Adrenal gland (tissue), 12 donors: ENCODE measurements around the gene AGXT. TPM values are rescaled to one million over a fixed set of nuclear protein-coding genes. Genes with fewer than 3 reads are reported as not detected.

ENCODE experiments used
- DNase-seq, 7 donors: peaks; one replicate each; pipeline ENCODE4 v3.0.0-alpha.2; 2019 to 2020
- H3K27ac ChIP-seq, 5 donors: fragments of 200-600 bp; sonication (generic) in 4 of 5; 1 replicate in 3 of 5; 2 replicates in 2 of 5; pipeline versions ENCODE4 v1.5.1 to v1.8.0; 2016 to 2020; ENCODE audit warnings: mild to moderate bottlenecking in 1 of 5
- H3K27me3 ChIP-seq: fragments of 200-600 bp; 2 replicates; pipeline ENCODE4 v1.8.0; 2021
- H3K36me3 ChIP-seq, 2 donors: fragments of 200-600 bp; replicated peaks in 1 of 2; 1 replicate in 1 of 2; 2 replicates in 1 of 2; pipeline versions ENCODE4 v1.5.1 to v1.8.0; 2018 to 2022
- H3K4me1 ChIP-seq, 2 donors: fragments of 200-600 bp; replicated peaks in 1 of 2; 1 replicate in 1 of 2; 2 replicates in 1 of 2; pipeline versions ENCODE4 v1.5.1 to v1.8.0; 2018 to 2021
- H3K4me3 ChIP-seq, 4 donors: fragments of 200-600 bp; sonication (generic) in 3 of 4; one replicate each; pipeline ENCODE4 v1.5.1; 2016 to 2018
- H3K9me3 ChIP-seq, 3 donors: fragments of 200-600 bp; sonication (generic) in 1 of 3; replicated peaks in 1 of 3; 1 replicate in 2 of 3; 2 replicates in 1 of 3; pipeline versions ENCODE4 v1.5.1 to v1.8.0; 2016 to 2021
- POLR2A ChIP-seq, 2 donors: fragments of 450-650 bp; IDR thresholded peaks; one replicate each; pipeline ENCODE4 v1.6.1; 2017; ENCODE audit warnings: antibody characterized with exemption in 2 of 2, mild to moderate bottlenecking in 2 of 2, moderate library complexity in 1 of 2
- WGBS, 4 donors: extraction: QIAGEN DNeasy Blood & Tissue Kit in 2 of 4; methylation state at CpG; one replicate each; pipeline versions ENCODE4 v1.1.5 to v1.1.7; 2013 to 2017; 5-methylcytosine and 5-hydroxymethylcytosine counted together
- intact Hi-C, 2 donors: fragments of 100-400 bp; cut with DNase I; formaldehyde crosslinking; loops; one replicate each; pipeline versions ENCODE4 v1.14.1 to v1.15.0; 2022 to 2023
- polyA plus RNA-seq, 3 donors: library from polyadenylated mRNA; stranded (reverse); fragments of 200-250 nt in 2 of 3; fragments of 350-450 nt in 1 of 3; fragmentation: Illumina TruSeq in 1 of 3; extraction: RNeasy Lipid Tissue Mini Kit (QIAGEN cat#74804) in 1 of 3; gene quantifications; one replicate each; pipeline ENCODE4 v1.2.3, GENCODE V29; 2013 to 2014
- total RNA-seq, 9 donors: library from RNA; depleted of rRNA in 4 of 9; stranded (reverse); fragments of >200 nt in 4 of 9; fragments of 120-200 nt in 1 of 9; fragmentation: NEBNext Ultra II Directional in 1 of 9; extraction: Animal tissue kit (Norgen Biotek cat#: 25700) in 1 of 9; gene quantifications; one replicate each; pipeline versions ENCODE4 v1.1.0 to v1.2.4, GENCODE V29; 2013 to 2023
- TF ChIP-seq, protein P1 (sequence below), 6 experiments: fragments of 450-650 bp in 4 of 6; fragments of 200-600 bp in 2 of 6; sonication (generic) in 1 of 6; IDR thresholded peaks; 1 replicate in 5 of 6; 2 replicates in 1 of 6; pipeline versions ENCODE4 v1.5.1 to v1.8.0; 2016 to 2021; ENCODE audit warnings: antibody characterized with exemption in 6 of 6, mild to moderate bottlenecking in 2 of 6, moderate library complexity in 1 of 6
- donor health status: healthy with polysubstance abuse.
- donor health status: Bipolar disorder and iron deficiency.
- donor health status: DM: yes; HTN: yes; CAD: no.
- donor health status: DM: no; HTN: no; CAD: no.
- donor health status: DM: no; HTN: no; CAD: no.
- donor health status: DM: yes; HTN: yes; CAD: no.

Gene AGXT
- total and polyA plus RNA-seq, 12 donors: 0.14 to 1.2 (median 0.47) TPM; not detected in 3

GRCh38 chr2:240898731-240899467 lies 30.3 kb downstream of the AGXT start:
- no peaks in the 10 kb centered on the region for H3K27me3 ChIP-seq
- no peaks in the 10 kb centered on the region for H3K9me3 ChIP-seq
- peaks cover 0 to 5% of the 10 kb centered on the region in 2 donors for H3K4me1 ChIP-seq
- WGBS, 4 donors: 71 to 81% (median 74%) methylated on average over 15 to 23 of the region's 23 CpGs
- no peaks in the 10 kb centered on the region for H3K36me3 ChIP-seq
- peak in 2 of 7 donors; percentile 35 to 58 for DNase-seq
- H3K4me3 ChIP-seq: no peak overlapping the region
- intact Hi-C loops: no loop called here
- peak overlapping the region in 1 of 5 donors; percentile 40 for H3K27ac ChIP-seq
- TF ChIP-seq, protein P1, sequence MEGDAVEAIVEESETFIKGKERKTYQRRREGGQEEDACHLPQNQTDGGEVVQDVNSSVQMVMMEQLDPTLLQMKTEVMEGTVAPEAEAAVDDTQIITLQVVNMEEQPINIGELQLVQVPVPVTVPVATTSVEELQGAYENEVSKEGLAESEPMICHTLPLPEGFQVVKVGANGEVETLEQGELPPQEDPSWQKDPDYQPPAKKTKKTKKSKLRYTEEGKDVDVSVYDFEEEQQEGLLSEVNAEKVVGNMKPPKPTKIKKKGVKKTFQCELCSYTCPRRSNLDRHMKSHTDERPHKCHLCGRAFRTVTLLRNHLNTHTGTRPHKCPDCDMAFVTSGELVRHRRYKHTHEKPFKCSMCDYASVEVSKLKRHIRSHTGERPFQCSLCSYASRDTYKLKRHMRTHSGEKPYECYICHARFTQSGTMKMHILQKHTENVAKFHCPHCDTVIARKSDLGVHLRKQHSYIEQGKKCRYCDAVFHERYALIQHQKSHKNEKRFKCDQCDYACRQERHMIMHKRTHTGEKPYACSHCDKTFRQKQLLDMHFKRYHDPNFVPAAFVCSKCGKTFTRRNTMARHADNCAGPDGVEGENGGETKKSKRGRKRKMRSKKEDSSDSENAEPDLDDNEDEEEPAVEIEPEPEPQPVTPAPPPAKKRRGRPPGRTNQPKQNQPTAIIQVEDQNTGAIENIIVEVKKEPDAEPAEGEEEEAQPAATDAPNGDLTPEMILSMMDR (IDR thresholded peaks at IDR 0.05): no peak
- no peak for TF ChIP-seq POLR2A (IDR thresholded peaks at IDR 0.05)

GRCh38 chr2:240899468-240899865 lies 30.8 kb downstream of the AGXT start:
- WGBS, 4 donors: 86 to 92% (median 88%) methylated on average over 4 to 19 of the region's 19 CpGs
- Histone ChIP-seq H3K4me3 (no peak overlapping the region), H3K27ac (no peak overlapping the region), H3K27me3 (no peaks in the 10 kb centered on the region), H3K4me1 (peaks cover 0 to 5% of the 10 kb centered on the region in 2 donors), H3K36me3 (no peaks in the 10 kb centered on the region), H3K9me3 (no peaks in the 10 kb centered on the region)
- intact Hi-C loops: no loop called here
- TF ChIP-seq, protein P1 (IDR thresholded peaks at IDR 0.05): no peak
- TF ChIP-seq POLR2A (IDR thresholded peaks at IDR 0.05): no peak
- no peak for DNase-seq

- TF ChIP-seq, protein P1 (IDR thresholded peaks at IDR 0.05): no peak
- no peak for TF ChIP-seq POLR2A (IDR thresholded peaks at IDR 0.05)
- no peak overlapping the region for H3K27ac ChIP-seq
- H3K4me1 ChIP-seq: peaks cover 0 to 5% of the 10 kb centered on the region in 2 donors
- no peaks in the 10 kb centered on the region for H3K9me3 ChIP-seq
- DNase-seq: no peak
- H3K4me3 ChIP-seq: no peak overlapping the region
- no peaks in the 10 kb centered on the region for H3K27me3 ChIP-seq
- intact Hi-C loops: no loop called here
- 86 to 93% (median 89%) methylated on average over 22 to 27 of the region's 27 CpGs for WGBS, 4 donors
- no peaks in the 10 kb centered on the region for H3K36me3 ChIP-seq
These were observed 31.7 kb downstream of the AGXT start for GRCh38 chr2:240900141-240900860.

DNA sequence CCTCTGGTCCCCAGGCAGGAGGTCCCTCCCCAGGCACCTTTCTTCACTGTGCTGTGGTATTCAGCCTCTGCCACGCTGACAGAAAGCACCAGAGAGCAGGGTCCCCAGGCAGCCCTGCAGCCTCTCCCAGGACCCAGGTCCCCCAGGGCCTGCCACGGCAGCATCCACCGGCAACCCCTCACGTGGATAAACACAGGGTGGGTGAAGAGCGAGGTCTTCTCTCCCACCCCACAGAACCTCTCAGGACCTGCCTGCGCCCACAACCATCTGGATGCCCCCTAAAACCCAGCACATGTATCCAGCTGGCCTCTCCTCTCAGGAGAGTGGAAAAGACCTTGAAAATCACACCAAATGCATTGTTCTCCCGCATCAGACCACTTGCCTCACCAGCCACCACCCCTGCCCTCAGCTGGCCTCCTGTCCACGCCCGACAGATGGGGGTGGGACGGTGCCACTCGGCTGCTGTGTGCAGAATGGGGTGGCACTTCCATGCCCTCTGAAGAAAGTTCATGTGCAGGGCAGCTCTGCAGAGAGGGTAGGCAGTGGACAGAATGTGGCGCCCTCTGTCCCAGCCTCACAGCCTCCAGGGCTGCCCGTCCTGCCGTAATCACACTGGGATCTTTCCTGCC lies 33.5 kb downstream of the AGXT start:
- no peak overlapping the region for H3K4me3 ChIP-seq
- H3K36me3 ChIP-seq: no peaks in the 10 kb centered on the region
- no peak for DNase-seq
- peaks cover 0 to 5% of the 10 kb centered on the region in 2 donors for H3K4me1 ChIP-seq
- no peak overlapping the region for H3K27ac ChIP-seq
- TF ChIP-seq, protein P1 (IDR thresholded peaks at IDR 0.05): no peak
- no peak for TF ChIP-seq POLR2A (IDR thresholded peaks at IDR 0.05)
- WGBS, 4 donors: 46 to 91% (median 84%) methylated on average over 4 to 14 of the region's 14 CpGs
- intact Hi-C loops: no loop called here
- H3K27me3 ChIP-seq: no peaks in the 10 kb centered on the region
- H3K9me3 ChIP-seq: no peaks in the 10 kb centered on the region
